OCI-LY1 (cell line): ENCODE measurements around the gene NGFR.

Experiments used
- EZH2 ChIP-seq: fragments of 200-600 bp; sonication (generic), shearing (Covaris generic); IDR thresholded peaks from 2 replicates; pipeline ENCODE4 v1.8.0; 2017; ENCODE audit warnings: borderline replicate concordance, mixed run types, mild to moderate bottlenecking, antibody characterized with exemption, low read length, moderate library complexity, mixed read lengths
- TF ChIP-seq, protein P1 (sequence below): fragments of 200-600 bp; sonication (generic), shearing (Covaris generic); IDR thresholded peaks from 2 replicates; pipeline ENCODE4 v1.5.1; 2017; ENCODE audit warnings: mild to moderate bottlenecking, antibody characterized with exemption, low read length, moderate library complexity, mixed read lengths

DNA sequence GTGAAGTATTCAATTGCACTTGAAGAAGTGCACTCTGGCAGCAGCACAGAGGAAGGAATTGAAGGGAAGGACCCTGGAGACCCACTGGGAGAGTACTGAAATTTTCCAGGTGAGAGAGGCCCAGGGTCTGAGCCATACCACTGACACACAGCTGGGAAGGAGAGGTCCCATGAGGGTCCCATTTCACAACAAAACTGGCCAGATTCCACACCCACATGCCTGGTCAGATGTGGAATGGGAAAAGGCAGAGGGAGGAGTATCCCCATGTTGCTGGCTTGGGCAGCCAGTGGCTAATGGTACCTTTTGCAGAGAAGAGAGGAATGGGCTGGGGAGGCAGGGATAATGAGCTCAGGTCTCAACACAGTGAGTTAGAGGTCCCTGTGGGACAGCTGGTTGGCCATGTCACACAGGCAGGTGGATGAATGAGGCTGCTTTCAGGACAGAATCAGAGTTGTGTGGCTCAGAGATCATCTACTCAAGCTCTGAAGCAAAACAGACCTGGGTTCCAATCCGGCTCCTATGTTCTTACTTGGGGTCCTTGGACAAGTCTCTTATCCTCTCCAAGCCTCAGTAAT lies 26.2 kb upstream of the NGFR start:
- TF ChIP-seq, protein P1, sequence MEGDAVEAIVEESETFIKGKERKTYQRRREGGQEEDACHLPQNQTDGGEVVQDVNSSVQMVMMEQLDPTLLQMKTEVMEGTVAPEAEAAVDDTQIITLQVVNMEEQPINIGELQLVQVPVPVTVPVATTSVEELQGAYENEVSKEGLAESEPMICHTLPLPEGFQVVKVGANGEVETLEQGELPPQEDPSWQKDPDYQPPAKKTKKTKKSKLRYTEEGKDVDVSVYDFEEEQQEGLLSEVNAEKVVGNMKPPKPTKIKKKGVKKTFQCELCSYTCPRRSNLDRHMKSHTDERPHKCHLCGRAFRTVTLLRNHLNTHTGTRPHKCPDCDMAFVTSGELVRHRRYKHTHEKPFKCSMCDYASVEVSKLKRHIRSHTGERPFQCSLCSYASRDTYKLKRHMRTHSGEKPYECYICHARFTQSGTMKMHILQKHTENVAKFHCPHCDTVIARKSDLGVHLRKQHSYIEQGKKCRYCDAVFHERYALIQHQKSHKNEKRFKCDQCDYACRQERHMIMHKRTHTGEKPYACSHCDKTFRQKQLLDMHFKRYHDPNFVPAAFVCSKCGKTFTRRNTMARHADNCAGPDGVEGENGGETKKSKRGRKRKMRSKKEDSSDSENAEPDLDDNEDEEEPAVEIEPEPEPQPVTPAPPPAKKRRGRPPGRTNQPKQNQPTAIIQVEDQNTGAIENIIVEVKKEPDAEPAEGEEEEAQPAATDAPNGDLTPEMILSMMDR: no peak
- TF ChIP-seq EZH2: no peak
